ENCODE data around the gene HOOK2. TPM values are rescaled to one million over a fixed set of nuclear protein-coding genes. Genes with fewer than 3 reads are reported as not detected.

Gene HOOK2
- total and polyA plus RNA-seq, 2 experiments from 2014 or later, result 56.9 to 86.4 TPM

- H3K4me1 Mint-ChIP-seq, result peaks cover 27% of the 10 kb centered on the region
- H3K27me3 Mint-ChIP-seq (ENCODE audit: insufficient read depth, low read depth, poor library complexity), result peaks cover 29% of the 10 kb centered on the region
- Histone ChIP-seq H2AFZ (no peak overlapping the region), H3K4me1 (ENCODE audit: insufficient read depth) (peaks cover 32% of the 10 kb centered on the region), H3F3A (replicated peaks; ENCODE audit: low read depth) (peaks cover 26% of the 10 kb centered on the region; the same call in 1 of the 2 replicates), H3K4me3 (no peak overlapping the region), H3K27ac (ENCODE audit: low read depth) (no peak overlapping the region), H3K79me2 (replicated peaks; ENCODE audit: insufficient read depth) (no peaks in the 10 kb centered on the region), H3K9me2 (ENCODE audit: insufficient read depth) (no peaks in the 10 kb centered on the region), H3K4me2 (no peak overlapping the region), H3K27me3 (ENCODE audit: insufficient read depth) (peaks cover 19% of the 10 kb centered on the region), H3K36me3 (ENCODE audit: insufficient read depth) (no peaks in the 10 kb centered on the region), H4K20me1 (replicated peaks; ENCODE audit: insufficient read depth) (no peaks in the 10 kb centered on the region)
- no peaks in the 10 kb centered on the region; the same call in 2 of the 3 replicates for H3K36me3 Mint-ChIP-seq (ENCODE audit: low read depth)
- no peak overlapping the region for H3K27ac Mint-ChIP-seq
- no peaks in the 10 kb centered on the region; the same call in 2 of the 3 replicates for H3K9me3 Mint-ChIP-seq
- DNase-seq (ENCODE audit: low spot score) (no peak), ATAC-seq (no peak)
- no peak overlapping the region for H3K4me3 Mint-ChIP-seq
- TF ChIP-seq REST (IDR thresholded peaks at IDR 0.05; ENCODE audit: unreplicated experiment) (no peak), CTCF (conservative IDR thresholded peaks at IDR 0.05; ENCODE audit: low read depth in 2 of 2) (no peak), JUNB (IDR thresholded peaks at IDR 0.05; ENCODE audit: unreplicated experiment) (no peak), ZNF331 (CRISPR knock-in tag; IDR thresholded peaks at IDR 0.05; ENCODE audit: low read depth) (no peak), EZH2phosphoT487 (IDR thresholded peaks at IDR 0.05; ENCODE audit: unreplicated experiment) (no peak), ZNF462 (CRISPR knock-in tag; IDR thresholded peaks at IDR 0.05) (no peak), ETS1 (IDR thresholded peaks at IDR 0.05) (no peak), EZH2 (IDR thresholded peaks at IDR 0.05; ENCODE audit: low read depth, unreplicated experiment) (no peak), POLR2AphosphoS5 (IDR thresholded peaks at IDR 0.05; ENCODE audit: low read depth) (no peak), ZNF114 (CRISPR knock-in tag; IDR thresholded peaks at IDR 0.05) (no peak), CREB1 (CRISPR knock-in tag; IDR thresholded peaks at IDR 0.05; ENCODE audit: low read depth) (no peak), NANOG (IDR thresholded peaks at IDR 0.05; ENCODE audit: borderline replicate concordance) (no peak), STAT1 (IDR thresholded peaks at IDR 0.05; ENCODE audit: unreplicated experiment) (no peak)
These were observed 12.1 kb upstream of the HOOK2 start for GRCh38 chr19:12787458-12787857.
